OCI-LY7 (cell line): ENCODE results near the gene PAPOLG. TPM values are rescaled to one million over a fixed set of nuclear protein-coding genes. Genes with fewer than 3 reads are reported as not detected.

Source experiments
- small RNA-seq: library from RNA; depleted of rRNA; stranded (forward); fragments of <200 nt; gene quantifications from one replicate; pipeline ENCODE3, GENCODE V24; 2014
- total RNA-seq, 2 experiments: library from RNA; depleted of rRNA in 1 of 2; stranded (reverse); fragments of >200 nt in 1 of 2; shearing (Covaris generic) in 1 of 2; gene quantifications; 2 replicates each; pipeline ENCODE4 v1.2.3, GENCODE V29; 2014 to 2022

Gene PAPOLG
- total RNA-seq, 2 experiments from 2014 or later = 14.6 to 15.0 TPM

Small RNAs within 50 kb of the gene (small RNA-seq; reads per million reads assigned to genes)
- not detected for gene RN7SL632P
- not detected for gene RNU6-612P

Other genes with a start within 250 kb of the PAPOLG start
- gene BCL11A, start 202.6 kb upstream of the PAPOLG start, total RNA-seq (2014; rRNA removed; shearing (Covaris generic)) = 54.9 and 64.3 TPM in 2 replicates
- gene BCL11A, start 202.6 kb upstream of the PAPOLG start, total RNA-seq (2022) = 163 and 167 TPM in 2 replicates
- 49.9 and 50.2 TPM in 2 replicates for gene REL, start 125.3 kb downstream of the PAPOLG start, total RNA-seq (2014; rRNA removed; shearing (Covaris generic))
- 81.1 and 82.7 TPM in 2 replicates for gene REL, start 125.3 kb downstream of the PAPOLG start, total RNA-seq (2022)